CD4-positive, alpha-beta T cell (primary cell): Measurements from ENCODE around the gene EGFL8. TPM values are rescaled to one million over a fixed set of nuclear protein-coding genes. Genes with fewer than 3 reads are reported as not detected.
"Not testable (repeated sequence)": the region's sequence is repeated elsewhere in the genome, so short reads cannot be mapped to it uniquely, and the experiment has no call there.

Experiments
- ATAC-seq: fragments of 200-7000 bp; cut with Tn5 transposase; one replicate; pipeline ENCODE4 v1.10.0; 2022; ENCODE audit warnings: mild to moderate bottlenecking; ENCODE audit not compliant: poor library complexity
- CTCF ChIA-PET: fragments of 350-600 bp; sonication (Branson Sonifier 250); formaldehyde crosslinking; loops from one replicate; lab custom pipeline; 2021; ENCODE audit warnings: antibody characterized with exemption, inconsistent platforms; lab: Charles Lee
- POLR2A ChIA-PET: fragments of 350-600 bp; sonication (Branson Sonifier 250); formaldehyde crosslinking; loops from one replicate; lab custom pipeline; 2021; ENCODE audit warnings: antibody characterized with exemption, inconsistent platforms; lab: Charles Lee
- DNase-seq, 14 experiments: peaks; one replicate each; pipeline ENCODE4 v3.0.0-alpha.2; 2013 to 2020; ENCODE audit warnings: mixed read lengths in 2 of 14
- H3K27ac ChIP-seq, 2 donors: one replicate each; pipeline versions ENCODE4 v1.5.1 to v1.7.0; 2013; ENCODE audit warnings: low read length in 2 of 2, low read depth in 1 of 2, mild to moderate bottlenecking in 1 of 2
- H3K27me3 ChIP-seq, 2 experiments: 1 replicate in 1 of 2; 2 replicates in 1 of 2; pipeline versions ENCODE4 v1.6.1 to v1.7.0; 2013; ENCODE audit warnings: low read length in 2 of 2, control low read depth in 1 of 2, mild to moderate bottlenecking in 1 of 2, moderate library complexity in 1 of 2; ENCODE audit not compliant: insufficient read depth in 2 of 2, control insufficient read depth in 1 of 2
- H3K36me3 ChIP-seq: one replicate; pipeline ENCODE4 v1.6.1; 2013; ENCODE audit warnings: low read length, control low read depth; ENCODE audit not compliant: insufficient read depth
- H3K4me1 ChIP-seq: one replicate; pipeline ENCODE4 v1.6.1; 2013; ENCODE audit warnings: low read length, control low read depth; ENCODE audit not compliant: insufficient read depth
- H3K4me3 ChIP-seq: one replicate; pipeline ENCODE4 v1.5.1; 2013; ENCODE audit warnings: mild to moderate bottlenecking, low read length, moderate library complexity
- H3K9me3 ChIP-seq, 2 experiments: 1 replicate in 1 of 2; 2 replicates in 1 of 2; pipeline versions ENCODE4 v1.6.1 to v1.7.0; 2013; ENCODE audit warnings: low read length in 2 of 2, mild to moderate bottlenecking in 2 of 2, control low read depth in 1 of 2, moderate library complexity in 1 of 2; ENCODE audit not compliant: control insufficient read depth in 1 of 2, insufficient read depth in 1 of 2
- H3K27ac Mint-ChIP-seq: one replicate; pipeline ENCODE4 v1.8.0; 2020; ENCODE audit warnings: mixed read lengths
- H3K27me3 Mint-ChIP-seq: one replicate; pipeline ENCODE4 v1.8.0; 2021; ENCODE audit warnings: mixed read lengths
- H3K36me3 Mint-ChIP-seq: one replicate; pipeline ENCODE4 v1.8.0; 2021; ENCODE audit warnings: low read depth, mixed read lengths
- H3K4me1 Mint-ChIP-seq: one replicate; pipeline ENCODE4 v1.8.0; 2021; ENCODE audit warnings: low read depth, mixed read lengths
- H3K4me3 Mint-ChIP-seq: one replicate; pipeline ENCODE4 v1.8.0; 2020; ENCODE audit warnings: mild to moderate bottlenecking, mixed read lengths
- H3K9me3 Mint-ChIP-seq: one replicate; pipeline ENCODE4 v1.8.0; 2020; ENCODE audit warnings: mixed read lengths
- CTCF ChIP-seq: fragments of 200-600 bp; IDR thresholded peaks from one replicate; pipeline ENCODE4 v1.8.0; 2022; ENCODE audit warnings: antibody characterized with exemption, mild to moderate bottlenecking
- intact Hi-C, 2 experiments: fragments of 100-400 bp; cut with DNase I in 1 of 2; cut with micrococcal nuclease in 1 of 2; formaldehyde crosslinking; loops; one replicate each; pipeline versions ENCODE4 v1.15.1 to v1.9.0; 2023 to 2025; cut with DNase I, micrococcal nuclease
- total RNA-seq, 174 experiments: library from RNA in 2 of 174; stranded (reverse) in 2 of 174; gene quantifications; one replicate each; pipeline ENCODE4 v1.2.3 and lab custom pipeline; 2021 to 2026

The EGFL8 gene
- total RNA-seq, 2 experiments from 2014 or later = 13.1 to 13.8 TPM

GRCh38 chr6:32187009-32187709 lies 22.8 kb downstream of the EGFL8 start:
- Histone ChIP-seq H3K4me1 (peaks cover 58% of the 10 kb centered on the region), H3K36me3 (peaks cover 64% of the 10 kb centered on the region), H3K4me3 (no peak overlapping the region), H3K27me3 (no peaks in the 10 kb centered on the region), H3K27ac (peak overlapping the region; percentile 54 to 69), H3K9me3 (no peaks in the 10 kb centered on the region)
- ChIA-PET POLR2A (interaction anchor here (0.9 to 12.1 kb wide), 3 partner anchors 8 to 785 kb away, joined by 3 to 242 read pairs (median 11); partner anchors contain the start of genes AGPAT1 and RNF5), CTCF (no interaction called here)
- ATAC-seq (no peak), DNase-seq (peak in 1 of 14 experiments; percentile 31)
- Mint-ChIP-seq H3K9me3 (no peaks in the 10 kb centered on the region), H3K36me3 (peaks cover 80% of the 10 kb centered on the region), H3K27ac (peak overlapping the region; percentile 91), H3K27me3 (no peaks in the 10 kb centered on the region), H3K4me1 (peaks cover 45% of the 10 kb centered on the region), H3K4me3 (peak overlapping the region; percentile 82)
- intact Hi-C loops = no loop called here
- TF ChIP-seq CTCF = no peak

- Mint-ChIP-seq H3K4me1 (peaks cover 48% of the 10 kb centered on the region), H3K27ac (peak overlapping the region; percentile 91), H3K36me3 (peaks cover 80% of the 10 kb centered on the region), H3K4me3 (peak overlapping the region; percentile 82)
- H3K9me3 Mint-ChIP-seq, H3K27me3 Mint-ChIP-seq, CTCF ChIA-PET, ATAC-seq, DNase-seq, H3K27me3 ChIP-seq, H3K9me3 ChIP-seq, intact Hi-C loops: not testable (repeated sequence)
- Histone ChIP-seq H3K4me1 (peaks cover 54% of the 10 kb centered on the region), H3K27ac (peak overlapping the region; percentile 72 to 93), H3K36me3 (peaks cover 57% of the 10 kb centered on the region), H3K4me3 (peak overlapping the region; percentile 96)
- POLR2A ChIA-PET = interaction anchor here (0.9 to 12.1 kb wide), 3 partner anchors 8 to 784 kb away, joined by 3 to 242 read pairs (median 11); partner anchors contain the start of genes AGPAT1 and RNF5
Observed at GRCh38 chr6:32187725-32188380, 23.5 kb downstream of the EGFL8 start.

GRCh38 chr6:32188381-32189068 lies 24.1 kb downstream of the EGFL8 start:
- CTCF ChIA-PET = no interaction called here
- H3K36me3 ChIP-seq = peaks cover 50% of the 10 kb centered on the region
- peak overlapping the region; percentile 98 for H3K4me3 Mint-ChIP-seq

More at GRCh38 chr6:32188381-32189068, 24.1 kb downstream of the EGFL8 start:
- ATAC-seq (no peak), DNase-seq (no peak)
- Histone ChIP-seq H3K9me3 (no peaks in the 10 kb centered on the region), H3K4me3 (peak overlapping the region; percentile 96), H3K4me1 (peaks cover 61% of the 10 kb centered on the region), H3K27me3 (no peaks in the 10 kb centered on the region), H3K27ac (peak overlapping the region; percentile 72 to 93)
- intact Hi-C loops = no loop called here
- Mint-ChIP-seq H3K9me3 (no peaks in the 10 kb centered on the region), H3K27me3 (no peaks in the 10 kb centered on the region), H3K4me1 (peaks cover 54% of the 10 kb centered on the region), H3K27ac (peak overlapping the region; percentile 91), H3K36me3 (peaks cover 78% of the 10 kb centered on the region)
- TF ChIP-seq CTCF = no peak
- POLR2A ChIA-PET = interaction anchor here (0.9 to 12.1 kb wide), 3 partner anchors 9 to 784 kb away, joined by 3 to 242 read pairs (median 4); partner anchors contain the start of genes AGPAT1 and RNF5
